HepG2 (cell line): ENCODE measurements around the gene TIAM1. TPM values are rescaled to one million over a fixed set of nuclear protein-coding genes. Genes with fewer than 3 reads are reported as not detected.
A peak's percentile ranks its signal among the peaks of the same experiment; 100 is the strongest.

Experiments
- ATAC-seq: fragments of 200-7000 bp; cut with Tn5 transposase; 3 replicates; pipeline ENCODE4 v1.9.1; 2020; ENCODE audit warnings: mild to moderate bottlenecking, moderate library complexity
- BruUV-seq: library from RNA; stranded (reverse); fragments of 400-500 nt; replicated peaks from 2 replicates; lab custom pipeline; 2021; lab: Mats Ljungman, UMichigan
- CTCF ChIA-PET: fragments of 300-600 bp; formaldehyde crosslinking; extraction: SDS; loops from one replicate; lab custom pipeline; 2021; ENCODE audit warnings: low total read pairs, inconsistent platforms, low intra/inter-chr PET ratio; lab: Yijun Ruan, JAX
- POLR2A ChIA-PET: fragments of 350-600 bp; sonication (Branson Sonifier 250); formaldehyde crosslinking; loops from one replicate; lab custom pipeline; 2020; ENCODE audit warnings: antibody characterized with exemption, inconsistent platforms; lab: Yijun Ruan, JAX
- DNase-seq: peaks from one replicate; pipeline ENCODE4 v3.0.0-alpha.2; 2015; ENCODE audit warnings: low spot score
- FAIRE-seq: peaks from 3 replicates; lab custom pipeline; 2011; peaks lifted over from hg19 to GRCh38; lab: Jason Lieb, UNC
- H2AFZ ChIP-seq: one replicate; pipeline ENCODE4 v1.6.1; 2011; ENCODE audit warnings: low read length, inconsistent platforms
- H3K27ac ChIP-seq: fragments of 300-600 bp; 3 replicates; pipeline ENCODE4 v1.8.0; 2011; ENCODE audit warnings: mixed run types, mild to moderate bottlenecking, mixed read lengths, low read length, inconsistent platforms; ENCODE audit not compliant: insufficient read depth; ENCODE audit errors: extremely low read length
- H3K27me3 ChIP-seq, 2 experiments: fragments of 200-600 bp in 1 of 2; 2 replicates in 1 of 2; 3 replicates in 1 of 2; pipeline versions ENCODE4 v1.6.0 to v1.8.0; 2011; ENCODE audit warnings: low read length in 2 of 2, mild to moderate bottlenecking in 2 of 2, moderate library complexity in 2 of 2, inconsistent platforms in 1 of 2; ENCODE audit not compliant: insufficient read depth in 2 of 2, control insufficient read depth in 1 of 2
- H3K36me3 ChIP-seq, 2 experiments: fragments of 200-600 bp in 1 of 2; replicated peaks in 1 of 2; 2 replicates in 1 of 2; 3 replicates in 1 of 2; pipeline versions ENCODE4 v1.5.1 to v1.8.0; 2011; ENCODE audit warnings: low read length in 2 of 2, inconsistent platforms in 1 of 2; ENCODE audit not compliant: insufficient read depth in 2 of 2, control insufficient read depth in 1 of 2
- H3K4me1 ChIP-seq: 2 replicates; pipeline ENCODE4 v1.5.1; 2012; ENCODE audit warnings: low read length, inconsistent platforms; ENCODE audit not compliant: insufficient read depth
- H3K4me2 ChIP-seq: 2 replicates; pipeline ENCODE4 v1.6.0; 2011; ENCODE audit warnings: low read depth, low read length, inconsistent platforms
- H3K4me3 ChIP-seq, 3 experiments: fragments of 200-600 bp in 1 of 3; sonication (generic), shearing (Covaris generic) in 1 of 3; replicated peaks in 1 of 3; 2 replicates each; pipeline ENCODE4 v1.5.1; 2011 to 2016; ENCODE audit warnings: low read length in 3 of 3, inconsistent platforms in 2 of 3, low read depth in 2 of 3, mild to moderate bottlenecking in 2 of 3, control low read depth in 1 of 3, mixed read lengths in 1 of 3; ENCODE audit not compliant: insufficient read depth in 1 of 3
- H3K79me2 ChIP-seq: one replicate; pipeline ENCODE4 v1.6.1; 2011; ENCODE audit warnings: low read length, inconsistent platforms; ENCODE audit not compliant: insufficient read depth
- H3K9ac ChIP-seq: 2 replicates; pipeline ENCODE4 v1.6.0; 2011; ENCODE audit warnings: mild to moderate bottlenecking, low read depth, low read length, inconsistent platforms; ENCODE audit not compliant: insufficient read depth
- H3K9me3 ChIP-seq: 2 replicates; pipeline ENCODE4 v1.5.1; 2012; ENCODE audit warnings: mild to moderate bottlenecking, low read length
- H4K20me1 ChIP-seq: 2 replicates; pipeline ENCODE4 v1.6.0; 2011; ENCODE audit warnings: inconsistent platforms, mild to moderate bottlenecking, low read length, moderate library complexity; ENCODE audit not compliant: insufficient read depth
- HMG20A ChIP-seq: IDR thresholded peaks from 2 replicates; pipeline ENCODE4 v1.6.1; 2016; ENCODE audit warnings: borderline replicate concordance
- MEIS2 ChIP-seq: sonication (generic); formaldehyde crosslinking; IDR thresholded peaks from 2 replicates; pipeline ENCODE4 v1.9.0; 2021; ENCODE audit warnings: mild to moderate bottlenecking, missing genetic modification reagents
- MIER2 ChIP-seq: IDR thresholded peaks from 2 replicates; pipeline ENCODE4 v1.6.1; 2016; ENCODE audit warnings: missing biosample characterization, missing genetic modification reagents
- RBAK ChIP-seq: sonication (generic); formaldehyde crosslinking; IDR thresholded peaks from 2 replicates; pipeline ENCODE4 v1.5.1; 2020; ENCODE audit warnings: mild to moderate bottlenecking, missing genetic modification reagents
- ZBTB7B ChIP-seq: sonication (generic); formaldehyde crosslinking; IDR thresholded peaks from 2 replicates; pipeline ENCODE4 v1.4.0; 2020; ENCODE audit warnings: missing genetic modification reagents
- ZHX2 ChIP-seq, 2 experiments: sonication (generic) in 1 of 2; formaldehyde crosslinking in 1 of 2; IDR thresholded peaks; 2 replicates each; pipeline versions ENCODE4 v1.6.1 to v1.9.0; 2014 to 2022; ENCODE audit warnings: antibody characterized with exemption in 1 of 2, borderline replicate concordance in 1 of 2, inconsistent platforms in 1 of 2, low read depth in 1 of 2, missing genetic modification reagents in 1 of 2
- ZNF552 ChIP-seq: sonication (generic); formaldehyde crosslinking; IDR thresholded peaks from 2 replicates; pipeline ENCODE4 v1.9.0; 2022; ENCODE audit warnings: missing genetic modification reagents, mild to moderate bottlenecking, borderline replicate concordance
- ZNF7 ChIP-seq: IDR thresholded peaks from 2 replicates; pipeline ENCODE4 v1.6.1; 2016; ENCODE audit warnings: missing biosample characterization, missing genetic modification reagents
- ZNF746 ChIP-seq: sonication (generic); formaldehyde crosslinking; IDR thresholded peaks from 2 replicates; pipeline ENCODE4 v1.8.0; 2022; ENCODE audit warnings: mild to moderate bottlenecking, missing genetic modification reagents
- ZZZ3 ChIP-seq: sonication (generic); formaldehyde crosslinking; IDR thresholded peaks from 2 replicates; pipeline ENCODE4 v1.4.0; 2020; ENCODE audit warnings: missing genetic modification reagents, mild to moderate bottlenecking, borderline replicate concordance
- WGBS: methylation state at CpG from one replicate; pipeline ENCODE4 v1.1.6; 2017; ENCODE audit warnings: low lambda C conversion rate; 5-methylcytosine and 5-hydroxymethylcytosine counted together
- in situ Hi-C: cut with HindIII; loops from 2 replicates; pipeline ENCODE4 v1.10.0; 2017; ENCODE audit warnings: low pct_unique_long_range_greater_than_20kb; ENCODE audit not compliant: extremely low pct_ligation_motif_present
- intact Hi-C: fragments of 100-400 bp; cut with micrococcal nuclease; formaldehyde crosslinking; loops from one replicate; pipeline ENCODE4 v1.10.0; 2022; ENCODE audit not compliant: unreplicated experiment
- polyA plus RNA-seq, 8 experiments: library from polyadenylated mRNA; depleted of rRNA in 3 of 8; stranded (reverse) in 7 of 8; unstranded in 1 of 8; fragments of >200 nt; fragmentation: Illumina TruSeq in 4 of 8; extraction: Trizol in 4 of 8; gene quantifications; 2 replicates each; pipeline versions ENCODE4 v1.2.1 to v1.2.3, GENCODE V29; 2011 to 2016; ENCODE audit warnings: low read depth in 4 of 8, missing spikeins in 1 of 8, mixed read lengths in 1 of 8; ENCODE audit not compliant: insufficient read depth in 1 of 8
- total RNA-seq, 5 experiments: library from RNA; depleted of rRNA; stranded (reverse); fragments of >200 nt; fragmentation: Illumina TruSeq; extraction: Trizol; gene quantifications; 2 replicates each; pipeline ENCODE4 v1.2.3, GENCODE V29; 2016; ENCODE audit warnings: low read depth in 1 of 5
- TF ChIP-seq, protein P1 (sequence below): sonication (generic); formaldehyde crosslinking; IDR thresholded peaks from 2 replicates; pipeline ENCODE4 v1.9.0; 2021; ENCODE audit warnings: mild to moderate bottlenecking, missing genetic modification reagents

The TIAM1 gene
- total and polyA plus RNA-seq, 2 of the 13 experiments (the other 11 are each of a cell fraction or from before 2014, with no cell fraction given): 0.13 to 0.24 TPM

DNA sequence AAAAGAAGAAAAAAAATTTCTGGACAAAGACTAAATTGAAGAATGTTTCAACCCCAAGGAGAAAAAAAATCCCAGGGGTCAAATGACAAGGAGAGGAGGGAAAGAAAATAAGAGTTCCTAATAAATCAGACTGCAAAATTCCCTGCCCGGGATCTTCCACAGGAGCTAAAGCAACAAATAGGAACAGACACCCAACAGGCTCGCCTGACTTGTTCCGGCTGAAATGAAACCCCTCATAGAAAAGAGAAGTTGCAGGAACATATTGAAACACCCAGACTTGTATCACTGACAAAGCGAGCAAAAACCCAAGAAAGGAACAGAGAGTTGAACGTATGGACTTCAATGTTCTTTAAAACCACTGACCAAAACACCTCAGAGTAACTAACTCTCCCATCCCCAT is 123.0 kb downstream of the TIAM1 start (continued):
- TF ChIP-seq MIER2 (CRISPR knock-in tag): no peak
- TF ChIP-seq ZZZ3 (CRISPR knock-in tag): no peak
- no peak for TF ChIP-seq MEIS2 (CRISPR knock-in tag)
- TF ChIP-seq HMG20A (CRISPR knock-in tag): no peak
- no peak for TF ChIP-seq ZNF552 (CRISPR knock-in tag)
- TF ChIP-seq RBAK (CRISPR knock-in tag): no peak
- TF ChIP-seq, protein P1, sequence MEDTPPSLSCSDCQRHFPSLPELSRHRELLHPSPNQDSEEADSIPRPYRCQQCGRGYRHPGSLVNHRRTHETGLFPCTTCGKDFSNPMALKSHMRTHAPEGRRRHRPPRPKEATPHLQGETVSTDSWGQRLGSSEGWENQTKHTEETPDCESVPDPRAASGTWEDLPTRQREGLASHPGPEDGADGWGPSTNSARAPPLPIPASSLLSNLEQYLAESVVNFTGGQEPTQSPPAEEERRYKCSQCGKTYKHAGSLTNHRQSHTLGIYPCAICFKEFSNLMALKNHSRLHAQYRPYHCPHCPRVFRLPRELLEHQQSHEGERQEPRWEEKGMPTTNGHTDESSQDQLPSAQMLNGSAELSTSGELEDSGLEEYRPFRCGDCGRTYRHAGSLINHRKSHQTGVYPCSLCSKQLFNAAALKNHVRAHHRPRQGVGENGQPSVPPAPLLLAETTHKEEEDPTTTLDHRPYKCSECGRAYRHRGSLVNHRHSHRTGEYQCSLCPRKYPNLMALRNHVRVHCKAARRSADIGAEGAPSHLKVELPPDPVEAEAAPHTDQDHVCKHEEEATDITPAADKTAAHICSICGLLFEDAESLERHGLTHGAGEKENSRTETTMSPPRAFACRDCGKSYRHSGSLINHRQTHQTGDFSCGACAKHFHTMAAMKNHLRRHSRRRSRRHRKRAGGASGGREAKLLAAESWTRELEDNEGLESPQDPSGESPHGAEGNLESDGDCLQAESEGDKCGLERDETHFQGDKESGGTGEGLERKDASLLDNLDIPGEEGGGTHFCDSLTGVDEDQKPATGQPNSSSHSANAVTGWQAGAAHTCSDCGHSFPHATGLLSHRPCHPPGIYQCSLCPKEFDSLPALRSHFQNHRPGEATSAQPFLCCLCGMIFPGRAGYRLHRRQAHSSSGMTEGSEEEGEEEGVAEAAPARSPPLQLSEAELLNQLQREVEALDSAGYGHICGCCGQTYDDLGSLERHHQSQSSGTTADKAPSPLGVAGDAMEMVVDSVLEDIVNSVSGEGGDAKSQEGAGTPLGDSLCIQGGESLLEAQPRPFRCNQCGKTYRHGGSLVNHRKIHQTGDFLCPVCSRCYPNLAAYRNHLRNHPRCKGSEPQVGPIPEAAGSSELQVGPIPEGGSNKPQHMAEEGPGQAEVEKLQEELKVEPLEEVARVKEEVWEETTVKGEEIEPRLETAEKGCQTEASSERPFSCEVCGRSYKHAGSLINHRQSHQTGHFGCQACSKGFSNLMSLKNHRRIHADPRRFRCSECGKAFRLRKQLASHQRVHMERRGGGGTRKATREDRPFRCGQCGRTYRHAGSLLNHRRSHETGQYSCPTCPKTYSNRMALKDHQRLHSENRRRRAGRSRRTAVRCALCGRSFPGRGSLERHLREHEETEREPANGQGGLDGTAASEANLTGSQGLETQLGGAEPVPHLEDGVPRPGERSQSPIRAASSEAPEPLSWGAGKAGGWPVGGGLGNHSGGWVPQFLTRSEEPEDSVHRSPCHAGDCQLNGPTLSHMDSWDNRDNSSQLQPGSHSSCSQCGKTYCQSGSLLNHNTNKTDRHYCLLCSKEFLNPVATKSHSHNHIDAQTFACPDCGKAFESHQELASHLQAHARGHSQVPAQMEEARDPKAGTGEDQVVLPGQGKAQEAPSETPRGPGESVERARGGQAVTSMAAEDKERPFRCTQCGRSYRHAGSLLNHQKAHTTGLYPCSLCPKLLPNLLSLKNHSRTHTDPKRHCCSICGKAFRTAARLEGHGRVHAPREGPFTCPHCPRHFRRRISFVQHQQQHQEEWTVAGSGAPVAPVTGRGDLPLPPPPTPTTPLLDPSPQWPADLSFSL (CRISPR knock-in tag): no peak
- no peak for TF ChIP-seq ZNF7
- TF ChIP-seq, all 625 proteins: peak for 0

GRCh38 chr21:31220575-31220974 is 123.5 kb downstream of the TIAM1 start:
- no peaks in the 10 kb centered on the region for H3K79me2 ChIP-seq
- 8% methylated on average over 1 of the region's 1 CpG for WGBS
- POLR2A ChIA-PET: no interaction called here
- FAIRE-seq (no peak), ATAC-seq (peak; percentile 71), DNase-seq (peak; percentile 57)
- CTCF ChIA-PET: no interaction called here
- no peaks in the 10 kb centered on the region for H3K36me3 ChIP-seq
- no TSS peak for BruUV-seq
- H3K4me1 ChIP-seq: peaks cover 15% of the 10 kb centered on the region
- H3K9ac ChIP-seq: no peak overlapping the region
- no peaks in the 10 kb centered on the region for H4K20me1 ChIP-seq
- H3K27ac ChIP-seq: no peak overlapping the region
- in situ Hi-C loops: no loop called here
- no peak overlapping the region for H3K4me2 ChIP-seq
- no peaks in the 10 kb centered on the region for H3K9me3 ChIP-seq
- intact Hi-C loops: loop anchor here (5.0 kb wide), 1 partner anchor 62 kb away; no protein-coding TSS in a partner anchor
- no peak overlapping the region for H3K4me3 ChIP-seq
- no peaks in the 10 kb centered on the region for H3K27me3 ChIP-seq
- no peak overlapping the region for H2AFZ ChIP-seq
- TF ChIP-seq ZNF746 (CRISPR knock-in tag) (no peak), ZHX2 (IDR thresholded peaks at IDR 0.05; ENCODE audit: low read depth) (no peak), ZHX2 (CRISPR knock-in tag; IDR thresholded peaks at IDR 0.05; ENCODE audit: borderline replicate concordance) (no peak), ZBTB7B (CRISPR knock-in tag) (no peak)
